SK-N-SH (cell line): Measurements from ENCODE around the gene EQTN. TPM values are rescaled to one million over a fixed set of nuclear protein-coding genes. Genes with fewer than 3 reads are reported as not detected.

ENCODE experiments used
- CTCF ChIA-PET: fragments of 300-600, 350-600 bp; formaldehyde crosslinking; extraction: SDS; loops from one replicate; lab custom pipeline; 2021; lab: Yijun Ruan, JAX
- POLR2A ChIA-PET: fragments of 350-600 bp; sonication (Branson Sonifier 250); formaldehyde crosslinking; extraction: SDS; loops from one replicate; lab custom pipeline; 2020; ENCODE audit warnings: antibody characterized with exemption, inconsistent platforms; lab: Yijun Ruan, JAX
- DNase-seq: peaks from one replicate; pipeline ENCODE4 v3.0.0; 2012
- H2AFZ ChIP-seq: fragments of 200-600 bp; sonication (generic); 2 replicates; pipeline ENCODE4 v1.8.1; 2016; ENCODE audit warnings: antibody characterized with exemption, mild to moderate bottlenecking, low read depth
- H3F3A ChIP-seq: fragments of 200-600 bp; sonication (generic); replicated peaks from 2 replicates; pipeline ENCODE3; 2016; ENCODE audit warnings: antibody characterized with exemption, mild to moderate bottlenecking; ENCODE audit not compliant: insufficient read depth
- H3K27ac ChIP-seq, 2 experiments: fragments of 200-500 bp in 1 of 2; fragments of 200-600 bp in 1 of 2; sonication (Bioruptor generic) in 1 of 2; sonication (generic), shearing (Covaris generic) in 1 of 2; 2 replicates each; pipeline versions ENCODE4 v1.5.1 to v1.6.1; 2014 to 2016; ENCODE audit warnings: low read depth in 2 of 2, inconsistent platforms in 1 of 2, low read length in 1 of 2, mild to moderate bottlenecking in 1 of 2, mixed read lengths in 1 of 2
- H3K27me3 ChIP-seq: fragments of 200-600 bp; sonication (generic), shearing (Covaris generic); 2 replicates; pipeline ENCODE4 v1.6.1; 2016; ENCODE audit warnings: mixed run types; ENCODE audit not compliant: insufficient read depth
- H3K36me3 ChIP-seq, 2 experiments: fragments of 200-500 bp in 1 of 2; fragments of 200-600 bp in 1 of 2; sonication (Bioruptor generic) in 1 of 2; sonication (generic) in 1 of 2; replicated peaks in 1 of 2; 2 replicates each; pipeline versions ENCODE3 to v1.5.1; 2014 to 2016; ENCODE audit warnings: low read length in 1 of 2, mild to moderate bottlenecking in 1 of 2; ENCODE audit not compliant: insufficient read depth in 2 of 2, control insufficient read depth in 1 of 2
- H3K4me1 ChIP-seq, 2 experiments: fragments of 200-500 bp in 1 of 2; fragments of 200-600 bp in 1 of 2; sonication (Bioruptor generic) in 1 of 2; sonication (generic), shearing (Covaris generic) in 1 of 2; 2 replicates each; pipeline versions ENCODE4 v1.5.1 to v1.6.1; 2014 to 2016; ENCODE audit warnings: low read depth in 1 of 2, low read length in 1 of 2, mixed run types in 1 of 2; ENCODE audit not compliant: insufficient read depth in 2 of 2, control insufficient read depth in 1 of 2
- H3K4me2 ChIP-seq: fragments of 200-600 bp; sonication (generic), shearing (Covaris generic); 2 replicates; pipeline ENCODE4 v1.6.1; 2017; ENCODE audit warnings: mixed run types
- H3K4me3 ChIP-seq, 2 experiments: fragments of 200-500 bp in 1 of 2; fragments of 200-600 bp in 1 of 2; sonication (Bioruptor generic) in 1 of 2; sonication (generic), shearing (Covaris generic) in 1 of 2; 2 replicates each; pipeline versions ENCODE4 v1.5.1 to v1.8.1; 2014 to 2016; ENCODE audit warnings: low read depth in 2 of 2, inconsistent platforms in 1 of 2, low read length in 1 of 2, mild to moderate bottlenecking in 1 of 2, mixed read lengths in 1 of 2, moderate library complexity in 1 of 2
- H3K79me2 ChIP-seq: fragments of 200-600 bp; sonication (generic); 2 replicates; pipeline ENCODE4 v1.8.1; 2017; ENCODE audit warnings: mild to moderate bottlenecking; ENCODE audit not compliant: insufficient read depth
- H3K9ac ChIP-seq: fragments of 200-600 bp; sonication (generic); 2 replicates; pipeline ENCODE4 v1.6.1; 2017; ENCODE audit warnings: mixed run types
- H3K9me2 ChIP-seq: fragments of 200-600 bp; sonication (generic); 2 replicates; pipeline ENCODE4 v1.6.1; 2017; ENCODE audit warnings: mixed run types
- H3K9me3 ChIP-seq: fragments of 200-600 bp; sonication (generic); 2 replicates; pipeline ENCODE4 v1.6.1; 2017; ENCODE audit warnings: mixed run types, mild to moderate bottlenecking, moderate library complexity
- H4K20me1 ChIP-seq: fragments of 200-600 bp; sonication (generic); 2 replicates; pipeline ENCODE4 v1.6.1; 2017; ENCODE audit warnings: mild to moderate bottlenecking, mixed run types; ENCODE audit not compliant: insufficient read depth
- CHD2 ChIP-seq: fragments of 150-350 bp; IDR thresholded peaks from 2 replicates; pipeline ENCODE4 v1.6.1; 2018; ENCODE audit warnings: low read length; ENCODE audit not compliant: partially characterized antibody
- ELF1 ChIP-seq: IDR thresholded peaks from 2 replicates; pipeline ENCODE4 v1.4.0; 2012
- FOSL2 ChIP-seq: IDR thresholded peaks from 2 replicates; pipeline ENCODE4 v1.4.0; 2012; ENCODE audit warnings: low read depth, mild to moderate bottlenecking, moderate library complexity, borderline replicate concordance
- FOXJ3 ChIP-seq: sonication (generic); formaldehyde crosslinking; IDR thresholded peaks from 2 replicates; pipeline ENCODE4 v1.5.1; 2020; ENCODE audit warnings: mild to moderate bottlenecking, missing genetic modification reagents
- FOXM1 ChIP-seq: IDR thresholded peaks from 2 replicates; pipeline ENCODE4 v1.4.0; 2012; ENCODE audit warnings: low read depth, mild to moderate bottlenecking
- GABPA ChIP-seq: IDR thresholded peaks from 2 replicates; pipeline ENCODE4 v1.4.0; 2012; ENCODE audit warnings: low read depth, mild to moderate bottlenecking
- JUND ChIP-seq: IDR thresholded peaks from 2 replicates; pipeline ENCODE4 v1.4.0; 2012
- MEF2A ChIP-seq: IDR thresholded peaks from 2 replicates; pipeline ENCODE4 v1.4.0; 2012; ENCODE audit warnings: low read depth, borderline replicate concordance
- MXI1 ChIP-seq: IDR thresholded peaks from 2 replicates; pipeline ENCODE4 v1.6.1; 2012; ENCODE audit warnings: mild to moderate bottlenecking, low read depth, low read length, improper control_type of control experiment
- NFIC ChIP-seq: IDR thresholded peaks from 2 replicates; pipeline ENCODE4 v1.4.0; 2012; ENCODE audit warnings: borderline replicate concordance
- POLR2AphosphoS5 ChIP-seq: IDR thresholded peaks from 2 replicates; pipeline ENCODE4 v1.6.1; 2012; ENCODE audit warnings: low read depth, low read length
- RAD21 ChIP-seq: IDR thresholded peaks from 2 replicates; pipeline ENCODE4 v1.6.1; 2012; ENCODE audit warnings: mild to moderate bottlenecking, low read length
- REST ChIP-seq: IDR thresholded peaks from 2 replicates; pipeline ENCODE4 v1.6.1; 2012; ENCODE audit warnings: mild to moderate bottlenecking, low read depth, low read length, moderate library complexity
- SIN3A ChIP-seq: IDR thresholded peaks from 2 replicates; pipeline ENCODE4 v1.6.1; 2012; ENCODE audit warnings: low read depth, mild to moderate bottlenecking, low read length, moderate library complexity, borderline replicate concordance
- TAF1 ChIP-seq: IDR thresholded peaks from 2 replicates; pipeline ENCODE4 v1.6.1; 2012; ENCODE audit warnings: low read depth, mild to moderate bottlenecking, low read length, moderate library complexity, borderline replicate concordance
- TCF12 ChIP-seq: IDR thresholded peaks from 2 replicates; pipeline ENCODE4 v1.4.0; 2012
- WGBS: methylation state at CpG from one replicate; pipeline ENCODE4 v1.1.6; 2017; ENCODE audit warnings: low lambda C conversion rate; 5-methylcytosine and 5-hydroxymethylcytosine counted together
- polyA plus RNA-seq, 3 experiments: library from polyadenylated mRNA; depleted of rRNA; stranded (reverse); fragments of >200 nt; gene quantifications; 2 replicates each; pipeline ENCODE4 v1.2.3, GENCODE V29; 2012
- TF ChIP-seq, protein P1 (sequence below): fragments of 150-350 bp; IDR thresholded peaks from 2 replicates; pipeline ENCODE4 v1.6.1; 2017; ENCODE audit warnings: antibody characterized with exemption, low read length, low read depth, borderline replicate concordance
- TF ChIP-seq, protein P2 (sequence below): IDR thresholded peaks from 2 replicates; pipeline ENCODE4 v1.4.0; 2012; ENCODE audit warnings: low read depth

EQTN gene
- polyA plus RNA-seq, 1 of the 3 experiments (the other 2 are of a cell fraction) = not detected

- Histone ChIP-seq H3K9me2 (no peaks in the 10 kb centered on the region), H3K4me3 (no peak overlapping the region), H3F3A (no peaks in the 10 kb centered on the region), H3K4me1 (peaks cover 0 to 11% of the 10 kb centered on the region in 2 experiments; a peak in 1 of 4 replicates), H3K36me3 (no peaks in the 10 kb centered on the region), H3K27me3 (no peaks in the 10 kb centered on the region), H3K79me2 (no peaks in the 10 kb centered on the region), H2AFZ (no peak overlapping the region), H3K9ac (no peak overlapping the region)
- POLR2A ChIA-PET = no interaction called here
- CTCF ChIA-PET = interaction anchor here (1.0 to 1.5 kb wide), 3 partner anchors 8 to 208 kb away, joined by 5 to 6 read pairs (median 6); partner anchors contain the start of gene MOB3B
- TF ChIP-seq POLR2AphosphoS5 (no peak), SIN3A (no peak), RAD21 (no peak), REST (no peak), FOXM1 (no peak), FOSL2 (no peak), TCF12 (no peak), MXI1 (no peak), TAF1 (no peak), NFIC (no peak), FOXJ3 (no peak), ELF1 (no peak), JUND (no peak), MEF2A (no peak)
- TF ChIP-seq, protein P1, sequence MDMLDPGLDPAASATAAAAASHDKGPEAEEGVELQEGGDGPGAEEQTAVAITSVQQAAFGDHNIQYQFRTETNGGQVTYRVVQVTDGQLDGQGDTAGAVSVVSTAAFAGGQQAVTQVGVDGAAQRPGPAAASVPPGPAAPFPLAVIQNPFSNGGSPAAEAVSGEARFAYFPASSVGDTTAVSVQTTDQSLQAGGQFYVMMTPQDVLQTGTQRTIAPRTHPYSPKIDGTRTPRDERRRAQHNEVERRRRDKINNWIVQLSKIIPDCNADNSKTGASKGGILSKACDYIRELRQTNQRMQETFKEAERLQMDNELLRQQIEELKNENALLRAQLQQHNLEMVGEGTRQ = no peak
- TF ChIP-seq, all 33 proteins: peak for 0
- Histone ChIP-seq H4K20me1 (no peaks in the 10 kb centered on the region), H3K27ac (no peak overlapping the region), H3K4me2 (no peak overlapping the region), H3K9me3 (no peaks in the 10 kb centered on the region)
- 82% methylated on average over 7 of the region's 7 CpGs for WGBS
- DNase-seq = no peak
Measured at GRCh38 chr9:27340961-27341511, 44.1 kb upstream of the EQTN start.

DNA sequence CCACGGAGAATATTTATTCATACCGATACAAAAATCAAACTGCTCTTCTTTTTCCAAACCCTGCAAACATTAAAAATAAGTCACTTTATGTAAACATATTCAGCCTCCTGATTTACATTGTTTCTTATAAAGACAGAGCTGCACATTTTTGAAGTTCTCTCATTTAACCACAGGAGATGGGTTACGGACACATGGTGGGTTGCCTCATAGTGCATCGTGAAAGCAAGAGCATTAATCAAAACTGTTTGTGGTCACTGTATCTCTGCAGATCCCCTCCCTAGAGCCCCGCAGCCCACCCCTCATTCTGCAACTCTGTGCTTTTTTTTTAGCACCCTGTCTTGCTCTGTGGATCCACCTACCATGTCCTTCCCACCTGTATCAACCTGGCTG lies 43.3 kb upstream of the EQTN start:
- Histone ChIP-seq H3K9me2 (no peaks in the 10 kb centered on the region), H3K36me3 (no peaks in the 10 kb centered on the region), H2AFZ (no peak overlapping the region), H3K27me3 (no peaks in the 10 kb centered on the region), H3K9ac (no peak overlapping the region), H3K4me3 (no peak overlapping the region), H4K20me1 (no peaks in the 10 kb centered on the region), H3K4me2 (no peak overlapping the region), H3K27ac (no peak overlapping the region), H3K9me3 (no peaks in the 10 kb centered on the region), H3K79me2 (no peaks in the 10 kb centered on the region), H3F3A (no peaks in the 10 kb centered on the region), H3K4me1 (peaks cover 0 to 11% of the 10 kb centered on the region in 2 experiments; a peak in 1 of 4 replicates)
- WGBS = 87% methylated on average over 5 of the region's 5 CpGs
- CTCF ChIA-PET = no interaction called here
- DNase-seq = no peak
- no peak for TF ChIP-seq NFIC
- no peak for TF ChIP-seq TAF1
- TF ChIP-seq, protein P2, sequence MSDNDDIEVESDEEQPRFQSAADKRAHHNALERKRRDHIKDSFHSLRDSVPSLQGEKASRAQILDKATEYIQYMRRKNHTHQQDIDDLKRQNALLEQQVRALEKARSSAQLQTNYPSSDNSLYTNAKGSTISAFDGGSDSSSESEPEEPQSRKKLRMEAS = no peak
- no peak for TF ChIP-seq CHD2
- TF ChIP-seq GABPA = no peak
- POLR2A ChIA-PET = no interaction called here
